HG03571 (cell line): Measurements from ENCODE around the gene SIRPG.
"Not testable (repeated sequence)": the region's sequence is repeated elsewhere in the genome, so short reads cannot be mapped to it uniquely, and the experiment has no call there.

Source experiments
- ATAC-seq: cut with Tn5 transposase; IDR thresholded peaks from one replicate; pipeline ENCODE4 v1.9.1; 2021; ENCODE audit not compliant: unreplicated experiment

The SIRPG gene

GRCh38 chr20:1608678-1609347, 48.8 kb downstream of the SIRPG start:
- ATAC-seq = not testable (repeated sequence)

GRCh38 chr20:1600736-1601135, 56.8 kb downstream of the SIRPG start:
- ATAC-seq = no peak

- ATAC-seq = no peak
These were observed 62.2 kb downstream of the SIRPG start for GRCh38 chr20:1595333-1595732.

GRCh38 chr20:1588533-1589460, 68.8 kb downstream of the SIRPG start:
- no peak for ATAC-seq

GRCh38 chr20:1587781-1588532, 69.6 kb downstream of the SIRPG start:
- ATAC-seq = no peak

- ATAC-seq = no peak
These were observed 78.1 kb downstream of the SIRPG start for GRCh38 chr20:1579488-1579887.
